Measurements from ENCODE around the gene MFAP3.

DNA sequence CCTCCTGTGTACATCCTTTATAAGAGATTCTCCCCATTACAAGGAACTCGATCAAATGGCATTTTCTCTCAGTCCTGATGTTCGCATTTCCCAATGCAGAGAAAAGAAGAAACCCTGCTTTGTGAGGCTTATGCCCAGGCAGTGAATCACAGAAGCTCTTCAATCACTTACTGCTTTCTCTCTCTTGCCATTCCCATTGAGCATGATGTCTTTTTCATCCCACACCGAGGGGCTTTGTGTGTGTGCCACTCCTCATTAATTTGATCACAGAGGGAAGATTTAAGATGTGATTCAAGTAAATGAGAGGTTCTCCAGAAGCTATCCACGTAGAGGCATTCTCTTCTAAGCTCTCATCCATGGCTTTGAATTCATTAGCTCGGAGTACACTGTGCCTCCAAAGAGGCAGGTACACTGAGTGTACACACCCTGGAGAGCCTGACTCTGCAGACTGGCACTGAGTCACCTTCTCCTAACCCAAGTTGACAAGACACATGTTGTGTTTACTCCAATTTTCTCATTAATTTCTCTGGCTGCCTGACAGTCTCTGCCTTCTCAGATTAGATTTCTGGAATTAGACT lies 45.4 kb downstream of the MFAP3 start:
- no peak for TF ChIP-seq TAF1 (IDR thresholded peaks at IDR 0.05; ENCODE audit: borderline replicate concordance, low read depth, low read length)
- no peak for TF ChIP-seq POLR2A (IDR thresholded peaks at IDR 0.05; ENCODE audit: low read depth, low read length)
- TF ChIP-seq POLR2AphosphoS5 (IDR thresholded peaks at IDR 0.05; ENCODE audit: low read depth, low read length) = no peak
